GM19372 (cell line): ENCODE results near the gene BNIP2.
"Not testable (repeated sequence)": the region's sequence is repeated elsewhere in the genome, so short reads cannot be mapped to it uniquely, and the experiment has no call there.

Experiments
- ATAC-seq: cut with Tn5 transposase; IDR thresholded peaks from one replicate; pipeline ENCODE4 v1.9.1; 2021; ENCODE audit warnings: mild to moderate bottlenecking, low read depth, moderate library complexity; ENCODE audit not compliant: unreplicated experiment

BNIP2 gene

GRCh38 chr15:59688782-59689625 is at the start of gene BNIP2:
Gene BNIP2 (minus strand): TSS chr15:59689320. CDS start chr15:59682457, 6,863 bp downstream.
- peak; percentile 73 for ATAC-seq

GRCh38 chr15:59738676-59739075 is 49.6 kb upstream of the BNIP2 start:
- no peak for ATAC-seq

- ATAC-seq: no peak
Measured at GRCh38 chr15:59736181-59736580, 47.1 kb upstream of the BNIP2 start.

GRCh38 chr15:59725151-59725486 is 36.0 kb upstream of the BNIP2 start:
- ATAC-seq: no peak

- no peak for ATAC-seq
Measured at GRCh38 chr15:59723687-59724346, 34.7 kb upstream of the BNIP2 start.

- no peak for ATAC-seq
Measured at GRCh38 chr15:59722476-59722875, 33.4 kb upstream of the BNIP2 start.

- ATAC-seq: no peak
Measured at GRCh38 chr15:59722037-59722436, 32.9 kb upstream of the BNIP2 start.

GRCh38 chr15:59721411-59721810 is 32.3 kb upstream of the BNIP2 start:
- ATAC-seq: no peak

- no peak for ATAC-seq
Measured at GRCh38 chr15:59713177-59713576, 24.1 kb upstream of the BNIP2 start.

- ATAC-seq: no peak
Measured at GRCh38 chr15:59711451-59712243, 22.5 kb upstream of the BNIP2 start.

- no peak for ATAC-seq
Measured at GRCh38 chr15:59707619-59708018, 18.5 kb upstream of the BNIP2 start.

GRCh38 chr15:59703979-59704796 is 15.1 kb upstream of the BNIP2 start:
- no peak for ATAC-seq

GRCh38 chr15:59702351-59702750 is 13.2 kb upstream of the BNIP2 start:
- no peak for ATAC-seq

GRCh38 chr15:59701880-59702279 is 12.8 kb upstream of the BNIP2 start:
- ATAC-seq: no peak

- ATAC-seq: no peak
Measured at GRCh38 chr15:59699810-59700431, 10.8 kb upstream of the BNIP2 start.

GRCh38 chr15:59698065-59698464 is 8.9 kb upstream of the BNIP2 start:
- not testable (repeated sequence) for ATAC-seq

GRCh38 chr15:59696332-59696731 is 7.2 kb upstream of the BNIP2 start:
- no peak for ATAC-seq

- no peak for ATAC-seq
Measured at GRCh38 chr15:59694779-59695178, 5.7 kb upstream of the BNIP2 start.

GRCh38 chr15:59691194-59691805 is 2.2 kb upstream of the BNIP2 start:
- no peak for ATAC-seq
